ENCODE measurements around the gene SHCBP1. TPM values are rescaled to one million over a fixed set of nuclear protein-coding genes. Genes with fewer than 3 reads are reported as not detected.

SHCBP1 gene
- polyA plus RNA-seq, 10 donors: 6.2 to 11.7 (median 9.0) TPM

- peak in 1 of 3 donors; percentile 25 for DNase-seq
Measured at GRCh38 chr16:46620266-46621005, 743 bp downstream of the SHCBP1 start.

GRCh38 chr16:46618516-46618915, 2.7 kb downstream of the SHCBP1 start:
- DNase-seq: no peak

- DNase-seq: no peak
Measured at GRCh38 chr16:46614006-46614405, 7.2 kb downstream of the SHCBP1 start.

- no peak for DNase-seq
Measured at GRCh38 chr16:46613352-46613751, 7.8 kb downstream of the SHCBP1 start.

GRCh38 chr16:46612121-46612520, 9.1 kb downstream of the SHCBP1 start:
- DNase-seq: no peak

GRCh38 chr16:46607529-46607928, 13.7 kb downstream of the SHCBP1 start:
- peak; percentile 35 to 50 (median 45) for DNase-seq

GRCh38 chr16:46606231-46606630, 14.9 kb downstream of the SHCBP1 start:
- DNase-seq: no peak

- no peak for DNase-seq
Measured at GRCh38 chr16:46591257-46591656, 29.9 kb downstream of the SHCBP1 start.

GRCh38 chr16:46586011-46586577, 35.1 kb downstream of the SHCBP1 start:
- DNase-seq: no peak

- no peak for DNase-seq
Measured at GRCh38 chr16:46583036-46583435, 38.1 kb downstream of the SHCBP1 start.

- no peak for DNase-seq
Measured at GRCh38 chr16:46582313-46582712, 38.9 kb downstream of the SHCBP1 start.

GRCh38 chr16:46577988-46578579, 43.1 kb downstream of the SHCBP1 start:
- DNase-seq: no peak

- no peak for DNase-seq
Measured at GRCh38 chr16:46573834-46574159, 47.4 kb downstream of the SHCBP1 start.

GRCh38 chr16:46573008-46573833, 48.0 kb downstream of the SHCBP1 start:
- DNase-seq: peak in 1 of 3 donors; percentile 1

GRCh38 chr16:46569231-46569735, 51.9 kb downstream of the SHCBP1 start:
- no peak for DNase-seq

- DNase-seq: no peak
Measured at GRCh38 chr16:46568472-46569230, 52.5 kb downstream of the SHCBP1 start.

- no peak for DNase-seq
Measured at GRCh38 chr16:46562979-46563378, 58.2 kb downstream of the SHCBP1 start.

- DNase-seq: no peak
Measured at GRCh38 chr16:46558018-46558417, 63.2 kb downstream of the SHCBP1 start.

GRCh38 chr16:46555951-46556350, 65.2 kb downstream of the SHCBP1 start:
- DNase-seq: peak in 1 of 3 donors; percentile 5

GRCh38 chr16:46554435-46554834, 66.7 kb downstream of the SHCBP1 start:
- DNase-seq: peak; percentile 47 to 77 (median 64)

GRCh38 chr16:46549477-46549876, 71.7 kb downstream of the SHCBP1 start:
- DNase-seq: no peak
